Daoy (cell line): ENCODE data around the gene CXXC4. TPM values are rescaled to one million over a fixed set of nuclear protein-coding genes. Genes with fewer than 3 reads are reported as not detected.

Experiments
- DNase-seq: peaks from one replicate; pipeline ENCODE4 v3.0.0-alpha.2; 2015; ENCODE audit warnings: low read depth
- total RNA-seq: library from RNA; depleted of rRNA; stranded (reverse); fragments of >200 nt; shearing (Covaris generic); gene quantifications from 2 replicates; pipeline ENCODE4 v1.2.3, GENCODE V29; 2014

The CXXC4 gene
- total RNA-seq, 1 experiment from 2014 or later: 0.57 TPM

DNA sequence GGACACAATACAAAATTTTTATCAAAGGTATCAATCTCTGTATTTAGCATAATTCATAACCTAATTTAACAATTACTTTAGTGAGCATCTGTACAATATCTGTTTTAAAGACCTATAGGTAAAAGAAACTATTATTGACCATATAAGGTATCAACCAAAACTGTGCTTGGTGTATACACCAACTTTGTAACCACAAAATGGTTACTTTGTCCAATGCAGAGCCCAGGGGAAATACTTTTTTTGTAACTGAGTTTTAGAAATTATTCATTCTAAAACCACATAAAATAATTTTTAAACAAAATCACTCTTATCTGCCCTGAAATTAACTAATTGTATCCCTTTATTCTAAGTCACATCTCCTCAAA is 5.0 kb downstream of the CXXC4 start:
- DNase-seq: no peak

DNA sequence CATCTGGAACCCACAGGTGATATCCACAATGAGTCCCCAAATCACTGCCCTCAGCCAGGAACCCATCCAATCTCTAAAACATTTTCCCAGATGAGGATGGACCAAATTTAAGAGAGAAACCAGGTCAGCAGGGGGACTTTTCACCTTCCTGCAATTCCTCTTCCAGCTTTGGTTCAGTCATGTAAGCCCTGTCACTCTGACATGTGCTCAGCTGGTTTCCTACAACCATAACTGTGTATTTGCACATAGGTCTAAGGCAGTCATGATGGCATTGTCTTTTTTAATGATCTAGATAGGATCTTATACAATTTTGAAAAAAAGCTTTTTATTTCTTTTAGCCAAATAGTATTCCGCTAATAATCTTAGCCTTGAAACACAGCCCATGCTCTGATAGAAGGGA is 6.5 kb downstream of the CXXC4 start:
- no peak for DNase-seq

DNA sequence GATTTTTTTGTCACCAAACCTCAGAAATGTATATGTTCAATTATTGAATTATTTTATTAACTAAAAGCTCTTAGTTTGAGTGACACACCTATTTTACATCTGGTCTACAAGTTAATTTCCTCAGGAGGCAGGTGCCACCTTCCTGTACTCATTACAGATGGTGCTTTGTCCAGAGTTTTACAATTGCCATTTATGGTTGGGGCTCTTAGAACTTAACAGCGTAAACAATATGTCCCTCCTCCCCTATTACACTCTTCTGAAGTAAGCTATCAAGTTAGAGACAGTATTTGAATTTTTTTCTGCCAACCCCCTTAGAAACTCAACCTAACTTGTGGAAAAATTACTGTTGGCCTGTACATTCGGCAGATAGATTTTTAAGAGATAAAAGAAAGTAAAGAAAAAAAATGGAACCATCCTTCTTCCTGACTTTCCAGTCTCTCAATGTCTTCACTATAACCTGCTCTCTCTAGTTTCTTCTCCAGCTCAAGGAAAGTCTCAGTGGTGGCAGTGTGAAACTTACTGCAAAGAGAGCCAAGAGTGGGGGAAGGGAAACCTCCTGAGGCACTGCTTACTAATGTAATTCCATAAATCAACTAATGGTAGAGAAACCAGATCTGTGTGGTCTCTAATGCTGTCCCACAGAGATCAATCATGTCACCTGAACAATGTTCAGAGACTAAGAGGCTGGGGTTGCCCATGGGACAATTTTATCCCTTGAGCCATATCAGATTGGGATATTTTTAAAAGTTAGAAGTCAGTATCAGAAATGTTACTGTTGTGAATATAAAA is 7.8 kb downstream of the CXXC4 start:
- no peak for DNase-seq

DNA sequence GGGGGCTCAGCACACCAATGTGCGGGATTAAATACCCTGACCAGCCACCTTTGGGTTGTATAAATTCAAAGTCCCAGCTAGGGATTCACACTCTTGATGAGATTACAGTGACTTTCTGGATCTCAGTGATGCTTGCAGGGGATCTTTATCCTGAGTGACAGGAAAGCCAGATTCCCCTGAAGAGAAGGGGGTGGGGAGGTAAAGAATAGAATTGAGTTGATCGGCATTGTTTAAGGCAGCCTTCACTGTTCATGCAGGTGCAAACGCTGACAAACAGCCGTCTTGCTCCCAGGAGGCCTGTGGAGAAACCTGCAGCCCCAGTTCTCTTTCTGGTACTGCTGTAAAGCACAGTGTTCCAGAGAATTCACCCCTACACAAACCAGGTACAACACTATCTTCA is 19.0 kb downstream of the CXXC4 start:
- DNase-seq: no peak

DNA sequence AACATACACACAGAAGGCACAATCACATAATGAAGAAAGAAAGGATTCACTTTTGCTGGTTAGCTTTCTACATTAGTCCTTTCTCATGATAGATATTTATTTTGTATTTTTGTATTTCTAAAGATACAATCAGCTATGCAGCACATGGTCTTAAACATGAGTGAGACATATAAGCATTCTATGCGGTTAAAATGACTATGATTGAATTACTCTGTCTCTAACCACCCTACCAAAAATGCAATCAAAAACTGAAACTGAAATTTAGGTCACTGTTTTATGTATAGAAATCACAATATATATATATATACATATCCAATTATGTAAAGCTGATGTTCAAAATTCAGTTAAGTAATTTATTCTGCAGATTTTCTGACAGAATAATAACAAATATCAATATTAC is 21.9 kb downstream of the CXXC4 start:
- DNase-seq: no peak

DNA sequence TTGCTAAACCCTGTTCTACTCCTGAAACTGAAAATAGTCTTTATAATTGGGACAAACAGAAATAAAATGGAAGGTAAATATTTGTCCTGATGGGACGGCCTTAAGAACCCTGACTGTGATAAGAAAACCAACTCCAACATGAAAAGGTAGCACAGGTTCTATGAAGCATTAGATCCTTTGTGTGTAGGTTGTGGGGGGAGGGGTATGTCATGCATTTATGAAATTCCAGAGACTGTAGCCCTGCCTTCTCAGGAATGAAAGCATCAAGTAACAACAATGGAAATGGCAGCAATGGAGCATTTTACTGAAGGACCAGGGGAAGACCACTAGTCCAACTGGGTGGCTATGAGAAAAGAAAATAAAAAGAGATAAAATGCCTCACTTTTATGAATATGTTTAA is 23.9 kb downstream of the CXXC4 start:
- no peak for DNase-seq

DNA sequence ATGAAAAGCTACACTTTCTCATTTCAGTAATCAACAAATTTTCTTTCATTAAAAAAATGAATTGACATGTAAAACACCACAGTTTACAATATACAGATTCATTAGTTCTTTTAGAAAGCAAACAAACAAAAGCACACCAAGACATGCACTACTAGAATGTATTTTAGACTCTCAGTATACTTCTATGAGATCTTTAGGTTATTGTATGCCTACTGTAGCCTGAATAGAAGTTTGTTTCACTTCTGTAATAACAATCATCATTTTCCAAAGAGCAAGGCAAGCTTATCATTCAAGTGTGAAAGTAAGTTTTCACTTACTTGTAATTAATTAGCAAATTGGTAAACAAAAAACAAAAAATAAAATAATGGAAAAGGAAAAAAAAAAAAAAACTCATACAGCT is 24.9 kb downstream of the CXXC4 start:
- DNase-seq: no peak

DNA sequence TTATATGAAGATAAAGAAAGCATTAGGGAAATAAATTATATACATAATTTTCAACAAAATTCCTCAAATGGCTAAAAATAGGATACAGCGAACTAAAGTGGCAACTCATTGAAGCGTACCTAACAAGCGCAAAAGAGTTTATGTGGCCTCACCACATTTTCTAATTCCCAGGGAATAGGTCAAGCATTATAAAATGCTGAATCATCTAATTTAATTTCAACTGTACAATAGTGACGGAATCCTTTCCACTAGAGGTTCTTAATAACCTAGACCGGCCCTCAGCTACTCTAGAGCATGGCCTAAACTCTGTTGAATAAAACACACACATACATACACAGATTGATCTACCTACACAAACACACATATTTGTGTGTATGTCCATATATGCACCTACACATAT is 29.1 kb downstream of the CXXC4 start:
- DNase-seq: no peak

DNA sequence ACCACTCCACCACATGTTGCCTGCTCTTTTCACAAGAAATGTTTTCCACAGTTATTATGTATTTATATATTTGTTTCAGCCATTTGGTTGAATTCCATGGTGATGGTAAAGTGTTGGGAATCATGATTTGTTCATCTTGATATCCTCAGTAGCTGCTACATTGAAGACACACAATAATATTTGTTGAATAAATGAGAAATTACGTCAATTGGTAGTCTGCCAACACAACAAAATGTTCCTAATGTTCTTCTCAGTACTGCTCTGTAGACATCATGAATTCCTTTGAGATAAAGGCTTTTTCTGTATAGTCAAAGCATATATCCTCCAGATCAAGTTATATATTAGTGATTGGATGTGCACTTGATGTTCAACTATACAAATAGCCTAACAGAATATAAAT is 29.5 kb downstream of the CXXC4 start:
- DNase-seq: no peak

DNA sequence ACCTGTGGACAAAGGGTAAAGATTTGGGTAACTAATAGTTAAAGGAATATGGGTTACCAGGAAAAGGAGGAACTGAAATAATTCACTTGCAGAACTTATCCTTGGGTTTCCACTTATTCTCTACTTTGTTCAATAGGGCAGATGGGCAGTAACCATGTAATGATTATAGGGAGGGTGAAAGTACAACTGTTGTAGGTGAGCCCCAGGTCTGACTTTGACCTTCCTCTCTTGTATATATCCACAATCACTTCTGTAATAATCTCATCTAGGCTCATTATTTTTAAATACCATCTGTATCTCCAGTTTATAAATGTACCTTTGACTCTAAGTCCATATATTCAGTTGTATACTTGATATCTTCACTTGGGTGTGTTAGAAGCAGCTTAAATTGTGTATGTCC is 32.1 kb downstream of the CXXC4 start:
- DNase-seq: no peak

DNA sequence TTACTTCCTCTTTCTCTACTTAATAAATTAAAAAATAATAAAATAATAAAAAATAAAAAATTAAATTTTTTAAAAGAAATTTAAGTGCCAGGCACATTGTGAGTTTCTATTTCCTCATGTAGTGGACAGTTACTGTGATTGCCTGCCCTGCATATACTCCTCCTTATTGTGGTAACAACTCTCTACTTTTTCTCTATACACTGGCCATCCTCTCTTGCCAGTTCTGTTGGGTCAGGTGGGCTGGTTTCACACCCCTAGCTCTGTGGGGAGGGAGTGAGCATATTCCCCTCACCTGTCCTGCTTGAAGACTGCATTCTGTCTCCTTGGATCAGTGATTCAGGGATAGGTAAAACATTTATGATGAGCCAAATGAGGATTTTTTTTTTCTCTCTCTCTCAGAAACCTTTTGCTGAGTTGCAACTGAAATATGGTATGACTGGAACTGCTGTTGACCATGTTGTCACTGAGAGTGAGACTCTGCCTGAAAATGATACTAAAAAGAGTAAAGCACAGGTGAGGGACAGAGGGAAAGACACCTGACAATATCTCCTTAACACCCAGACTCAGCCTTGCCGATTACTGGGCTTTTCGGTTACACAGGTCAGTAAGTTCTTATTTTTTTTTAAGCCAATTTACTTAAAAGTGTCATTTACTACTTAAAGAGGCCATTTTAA is 37.2 kb downstream of the CXXC4 start:
- DNase-seq: no peak

DNA sequence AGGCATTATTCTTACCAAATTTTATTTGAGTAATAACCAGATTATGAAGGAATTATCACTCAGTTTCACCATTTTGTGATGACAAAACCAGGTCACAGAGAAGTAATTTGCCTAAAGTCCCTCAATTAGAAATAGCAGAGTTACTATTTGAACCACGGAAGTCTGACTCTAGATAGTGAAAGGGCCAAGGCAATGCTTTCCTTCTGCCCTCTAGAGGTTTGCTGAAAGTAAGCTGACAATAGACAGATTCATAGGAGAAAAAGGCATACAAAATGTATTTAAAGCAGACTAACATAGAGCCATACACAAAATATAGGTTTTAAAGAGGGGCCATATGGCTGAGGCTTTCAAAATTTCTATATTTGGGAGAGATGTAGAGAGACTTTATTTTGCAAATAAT is 43.1 kb downstream of the CXXC4 start:
- no peak for DNase-seq

DNA sequence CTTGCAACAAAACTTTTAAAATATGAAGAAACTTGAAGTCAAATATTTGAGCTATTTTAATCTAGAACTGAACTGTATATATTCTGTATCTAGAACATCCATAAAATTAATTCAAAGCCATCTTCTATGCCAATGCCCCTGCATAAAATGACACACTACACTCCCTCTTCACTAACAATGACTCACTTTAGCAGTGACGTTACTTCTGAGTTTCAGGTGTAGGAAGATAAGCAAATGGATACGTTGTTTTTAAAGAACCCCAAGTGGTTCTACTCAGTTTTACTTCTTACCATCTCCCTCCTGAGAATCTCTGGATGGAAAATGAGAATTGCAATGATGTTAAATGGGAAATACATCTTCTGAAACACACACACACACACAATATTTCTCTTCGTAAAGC is 45.2 kb downstream of the CXXC4 start:
- DNase-seq: no peak

DNA sequence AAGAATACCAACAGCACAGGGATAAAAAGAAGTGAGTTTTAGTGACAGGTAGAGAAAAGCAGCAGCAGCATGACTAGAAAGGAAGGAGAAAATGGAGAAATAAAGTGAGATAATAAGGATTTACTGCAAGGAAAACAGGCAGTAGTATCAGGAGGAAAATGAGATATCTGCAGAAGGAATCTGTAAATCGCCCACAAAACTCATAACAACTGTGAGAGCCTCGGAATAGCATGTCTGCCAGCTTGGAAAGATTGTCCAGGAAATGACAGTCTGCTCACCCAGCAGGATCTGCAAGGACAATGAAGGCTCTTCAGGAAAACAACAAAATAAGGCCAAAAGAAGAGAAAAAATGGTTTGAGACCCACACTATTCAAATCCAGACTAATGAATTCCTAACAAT is 47.4 kb downstream of the CXXC4 start:
- DNase-seq: no peak

DNA sequence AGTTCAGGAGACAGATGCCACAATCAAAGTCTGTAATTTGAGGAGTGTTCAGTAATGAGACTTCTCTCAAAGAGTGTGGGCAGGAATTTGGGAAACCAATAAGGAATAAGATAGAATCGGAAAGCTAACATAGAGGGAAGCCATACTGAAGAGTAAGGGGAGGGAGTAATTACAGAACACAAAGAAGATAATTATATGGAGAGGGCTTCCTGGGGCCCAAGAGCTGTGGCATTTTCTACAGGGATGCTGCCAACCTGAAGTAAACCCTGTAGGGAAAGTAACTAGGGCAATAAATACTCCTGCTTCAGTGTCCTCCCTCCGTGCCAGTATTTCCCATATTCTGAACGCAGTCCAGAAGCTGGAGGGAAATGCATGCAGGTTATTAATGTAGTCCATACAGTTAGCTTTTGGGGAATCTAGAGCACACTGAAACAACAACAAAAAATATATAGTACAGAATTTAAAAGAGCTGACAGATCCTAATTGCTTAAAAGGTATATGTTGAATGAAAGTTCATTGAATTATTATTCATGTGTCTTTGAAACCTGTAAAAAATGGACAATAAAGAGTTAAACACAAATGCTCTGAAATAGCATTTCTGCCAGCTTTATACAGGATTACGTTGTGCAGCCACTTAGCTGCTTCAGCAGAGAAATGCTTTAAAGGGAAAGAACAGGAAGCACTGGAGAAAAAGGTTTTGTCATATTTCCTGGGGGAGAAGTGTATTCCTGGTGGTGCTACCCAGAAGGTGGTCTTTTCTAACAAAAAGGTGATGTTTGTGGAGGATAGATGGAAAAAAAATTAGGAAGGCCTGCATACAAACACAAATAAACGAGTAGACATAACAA is 48.0 kb downstream of the CXXC4 start:
- no peak for DNase-seq

DNA sequence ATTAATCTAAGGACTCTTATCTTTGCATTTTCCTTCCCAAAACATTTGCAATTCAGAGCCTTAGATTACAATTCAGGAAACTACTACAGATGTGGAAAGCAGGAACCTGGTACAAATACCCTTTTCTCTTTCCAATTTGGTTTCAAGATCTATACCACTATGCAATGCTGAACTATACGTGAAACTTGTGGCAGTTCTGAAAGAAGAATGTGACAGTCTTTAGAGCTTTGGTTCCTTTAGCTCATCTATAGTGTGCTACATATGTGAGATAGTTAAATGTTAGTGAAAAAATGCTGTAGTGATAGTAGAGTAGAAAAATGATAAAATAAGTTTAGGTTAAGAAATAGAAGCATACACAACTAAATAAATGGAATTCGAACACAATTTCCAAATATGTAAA is 50.0 kb downstream of the CXXC4 start:
- no peak for DNase-seq

DNA sequence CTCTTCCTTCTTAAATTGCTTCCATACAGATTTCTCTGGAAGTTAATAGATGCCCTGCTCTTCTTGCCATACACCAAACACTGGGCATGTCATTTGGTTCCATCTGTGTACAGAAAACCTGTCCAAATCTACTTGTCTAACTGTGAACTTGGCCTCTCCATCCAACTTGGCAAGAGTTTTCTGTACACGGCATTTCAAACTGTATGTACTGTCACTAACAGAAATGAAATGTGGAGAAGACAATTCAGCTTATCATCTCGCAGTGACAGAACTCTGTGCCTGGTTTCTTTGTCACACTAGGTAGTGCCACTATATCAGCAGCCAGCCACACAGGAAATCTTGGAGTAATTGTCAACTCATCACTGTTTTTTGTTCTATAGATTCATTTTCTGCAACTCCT is 58.2 kb downstream of the CXXC4 start:
- no peak for DNase-seq

DNA sequence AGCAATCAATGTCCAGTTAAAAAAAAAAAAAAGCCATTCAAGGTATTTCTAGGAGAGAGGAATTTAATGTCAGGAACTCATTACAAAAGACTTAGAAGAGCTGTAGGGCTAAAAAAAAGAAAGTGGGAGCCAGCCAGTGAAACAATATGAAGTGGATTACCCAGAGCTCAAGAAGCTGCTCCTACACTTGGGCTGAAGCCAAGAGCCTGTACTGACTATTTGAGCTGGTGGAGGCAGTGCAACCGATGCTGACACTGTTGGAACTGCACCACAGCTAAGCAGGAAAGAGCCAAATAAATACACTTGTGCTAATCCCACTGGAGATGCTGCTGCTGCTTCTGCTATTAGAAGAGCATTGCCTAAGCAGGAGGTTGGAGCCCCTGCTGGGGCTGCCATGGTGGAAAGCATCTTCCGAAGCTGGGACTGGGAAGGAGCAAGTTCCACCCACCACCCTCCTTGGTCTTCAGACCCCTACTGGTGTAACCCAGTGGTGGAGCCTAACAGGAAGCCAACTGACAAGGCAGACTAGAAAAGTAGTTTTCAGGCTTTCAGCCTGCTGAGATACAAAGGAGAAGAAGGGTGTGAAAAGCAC is 65.4 kb downstream of the CXXC4 start:
- DNase-seq: no peak

DNA sequence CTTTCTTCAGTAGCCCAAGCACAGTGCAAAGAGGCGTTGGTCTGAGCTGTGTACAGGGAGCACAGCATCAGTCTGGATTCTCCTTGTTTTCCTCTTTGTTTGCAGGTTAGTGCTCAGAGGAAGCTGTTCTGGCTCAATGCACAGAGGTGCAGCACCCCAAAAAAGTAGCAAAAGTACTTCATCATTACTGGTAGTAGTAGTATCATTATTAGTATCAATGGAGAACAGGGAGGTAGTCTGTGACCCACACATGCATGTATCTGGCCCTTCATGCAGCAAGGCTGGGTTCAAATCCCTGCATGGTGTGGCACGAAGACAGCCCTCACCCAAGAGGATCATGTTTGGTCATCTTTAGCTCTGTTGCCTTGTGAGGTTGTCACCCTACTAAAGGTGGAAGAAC is 68.7 kb downstream of the CXXC4 start:
- no peak for DNase-seq

DNA sequence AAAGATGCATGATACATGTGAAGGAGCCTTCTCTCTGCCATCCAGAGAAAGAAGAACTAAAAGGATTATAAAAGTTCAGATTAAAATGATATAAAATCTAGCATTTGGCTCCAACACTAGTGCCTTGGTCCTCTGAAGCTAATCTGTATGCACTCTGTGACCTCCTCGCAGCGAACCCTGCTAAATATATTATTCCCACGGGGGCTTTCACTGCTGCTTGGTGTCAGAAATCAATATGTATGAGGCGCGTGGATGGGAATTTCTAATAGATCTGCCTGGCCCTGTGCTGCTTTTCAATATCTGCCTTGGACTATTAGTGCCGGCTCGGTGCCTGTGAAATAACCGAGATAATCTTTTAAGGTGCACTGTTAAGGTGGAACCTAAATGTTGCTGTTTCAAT is 69.7 kb downstream of the CXXC4 start:
- no peak for DNase-seq

DNA sequence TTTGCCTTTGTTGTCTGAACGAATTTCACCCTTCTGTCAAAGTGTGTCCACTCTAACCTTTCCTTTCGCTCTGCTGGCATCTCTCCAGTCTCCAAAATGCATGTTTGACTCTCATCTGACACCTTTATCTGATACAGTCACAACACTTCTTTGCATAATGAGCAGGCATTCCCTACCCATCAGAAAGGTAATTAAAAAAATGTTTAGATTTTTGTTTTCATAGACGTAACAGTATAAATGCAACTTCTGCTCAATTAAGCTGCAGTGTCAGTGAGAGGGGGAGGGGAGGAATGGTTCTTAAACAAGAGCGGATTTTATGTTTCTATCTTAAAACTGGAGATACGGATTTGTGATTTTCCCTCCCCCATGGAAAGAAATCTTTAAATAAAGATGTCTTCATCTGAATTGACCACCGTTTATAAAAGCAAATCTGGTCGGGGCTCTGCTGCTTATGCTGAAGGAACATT is 70.2 kb downstream of the CXXC4 start:
- no peak for DNase-seq

DNA sequence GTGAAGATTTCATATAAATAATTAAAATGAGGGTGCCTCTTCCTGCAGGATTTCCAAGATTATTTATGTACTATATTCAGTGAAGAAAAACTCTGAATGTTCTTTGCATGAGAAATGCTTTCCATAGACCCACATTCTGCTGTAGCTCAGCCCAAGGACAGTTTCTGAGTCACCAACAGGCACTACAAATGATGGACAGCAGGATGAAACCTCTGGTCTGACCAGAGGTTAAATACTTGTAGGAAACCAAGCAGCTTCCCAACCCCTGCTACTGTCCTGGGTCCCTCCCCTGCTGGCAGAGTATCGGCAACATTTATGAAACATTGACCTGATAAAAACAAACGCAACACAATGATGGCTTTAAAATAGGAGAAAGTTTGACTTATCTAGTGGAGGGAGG is 73.1 kb downstream of the CXXC4 start:
- DNase-seq: no peak
